HL-60/S4 treated with phorbol 12-myristate 13-acetate at 8.2 ng/mL for 4 days and 3 days (cell line): Measurements from ENCODE around the gene UNC5A.

Experiments
- in situ Hi-C: fragments of 300-500 bp; cut with MboI; formaldehyde crosslinking; loops from 2 replicates; pipeline ENCODE4 v1.15.0; 2022; ENCODE audit warnings: low sequenced_read_pairs

UNC5A gene

GRCh38 chr5:176877793-176878331, 67.5 kb downstream of the UNC5A start:
- in situ Hi-C loops = no loop called here

- in situ Hi-C loops = no loop called here
Observed at GRCh38 chr5:176878463-176878862, 68.1 kb downstream of the UNC5A start.

GRCh38 chr5:176878906-176879662, 68.7 kb downstream of the UNC5A start:
- in situ Hi-C loops = no loop called here

- in situ Hi-C loops = no loop called here
Observed at GRCh38 chr5:176879663-176880361, 69.5 kb downstream of the UNC5A start.

GRCh38 chr5:176880366-176881020, 70.1 kb downstream of the UNC5A start:
- in situ Hi-C loops = no loop called here

GRCh38 chr5:176881021-176881749, 70.8 kb downstream of the UNC5A start:
- in situ Hi-C loops = no loop called here

GRCh38 chr5:176881816-176882566, 71.6 kb downstream of the UNC5A start:
- in situ Hi-C loops = no loop called here

- in situ Hi-C loops = no loop called here
Observed at GRCh38 chr5:176882567-176882903, 72.2 kb downstream of the UNC5A start.

GRCh38 chr5:176883700-176884570, 73.6 kb downstream of the UNC5A start:
- in situ Hi-C loops = no loop called here

- in situ Hi-C loops = no loop called here
Observed at GRCh38 chr5:176884571-176884890, 74.2 kb downstream of the UNC5A start.

- in situ Hi-C loops = no loop called here
Observed at GRCh38 chr5:176886336-176887251, 76.2 kb downstream of the UNC5A start.

GRCh38 chr5:176887252-176887849, 77.0 kb downstream of the UNC5A start:
- in situ Hi-C loops = no loop called here

- in situ Hi-C loops = no loop called here
Observed at GRCh38 chr5:176888016-176888864, 77.9 kb downstream of the UNC5A start.

- in situ Hi-C loops = no loop called here
Observed at GRCh38 chr5:176888865-176889165, 78.5 kb downstream of the UNC5A start.

GRCh38 chr5:176889321-176890280, 79.2 kb downstream of the UNC5A start:
- in situ Hi-C loops = no loop called here
